Stimulated activated CD8-positive, alpha-beta memory T cell treated with anti-CD3 and anti-CD28 coated beads, Interleukin-12 subunit alpha, Interleukin-12 subunit beta, amount 100 ng/mL, for 1 hour (primary cell): Measurements from ENCODE around the gene DPH5.

Experiments
- DNase-seq: peaks from one replicate; pipeline ENCODE4 v3.0.0-alpha.2; 2020; ENCODE audit warnings: low read depth

The DPH5 gene

DNA sequence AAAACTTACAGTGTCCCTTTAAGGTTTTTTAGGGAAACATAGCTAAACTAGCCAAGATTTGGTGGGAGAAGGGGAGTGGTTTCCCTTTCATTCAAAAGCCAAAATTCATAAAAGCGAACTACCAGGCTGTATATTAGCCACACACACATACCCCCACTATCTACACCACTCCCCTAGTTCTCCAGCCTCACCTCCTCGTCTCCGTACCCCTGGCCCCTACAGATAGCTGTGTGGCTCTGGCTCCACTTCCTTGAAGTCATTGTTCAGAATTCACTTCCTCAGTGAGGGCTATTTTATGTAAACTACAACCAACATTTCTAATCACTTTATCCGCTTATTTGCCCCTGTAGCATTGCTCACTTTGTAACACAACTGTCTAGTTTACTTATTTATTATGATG lies 5.3 kb upstream of the DPH5 start:
- DNase-seq = no peak

DNA sequence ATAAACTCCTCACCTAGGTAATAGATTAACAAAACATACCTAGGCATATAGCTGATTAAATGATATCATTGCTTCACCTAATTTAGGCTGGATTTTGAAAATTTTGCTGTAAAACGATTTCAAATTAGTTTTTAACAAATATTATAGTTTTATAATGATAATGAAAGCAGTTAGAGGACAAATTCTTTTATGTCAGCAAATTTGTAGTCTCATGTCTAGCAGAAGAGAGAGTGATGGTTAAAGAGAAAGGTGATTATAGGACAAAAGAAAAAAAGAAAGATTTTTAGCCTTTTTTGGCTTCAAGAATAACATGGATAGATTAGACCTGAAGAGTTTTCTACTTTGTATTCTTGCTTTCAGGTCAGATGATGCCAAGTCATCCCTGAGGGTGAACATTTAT lies 3.6 kb upstream of the DPH5 start:
- DNase-seq = no peak

- DNase-seq = no peak
These were observed 2.9 kb upstream of the DPH5 start for GRCh38 chr1:101028466-101028865.

DNA sequence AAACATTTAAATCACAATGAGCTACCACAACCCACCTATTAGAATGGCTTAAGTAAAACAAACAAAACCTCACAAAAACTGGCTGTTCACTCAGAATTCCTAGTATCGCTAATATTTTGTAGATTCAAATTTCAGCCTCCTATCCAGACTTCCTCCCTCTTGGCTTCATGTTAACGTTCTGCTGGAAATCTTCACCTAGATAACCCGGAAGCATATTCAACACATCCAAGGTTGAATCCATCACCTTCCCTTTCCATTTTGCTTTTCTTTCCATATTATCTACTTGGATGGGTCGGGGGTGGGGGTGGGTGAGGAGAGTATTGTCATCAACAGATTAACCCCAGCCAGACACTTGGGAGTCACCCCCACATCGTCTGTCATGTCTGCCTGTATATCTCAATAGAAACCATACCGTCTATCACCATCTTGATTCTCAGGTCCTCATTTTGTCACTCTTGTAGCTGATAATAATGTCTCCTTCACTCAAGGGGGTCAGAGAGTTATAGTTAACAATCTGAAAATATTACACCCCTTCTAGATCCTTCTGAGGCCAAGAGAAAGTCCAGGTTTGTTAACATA lies 1.7 kb upstream of the DPH5 start:
- no peak for DNase-seq

DNA sequence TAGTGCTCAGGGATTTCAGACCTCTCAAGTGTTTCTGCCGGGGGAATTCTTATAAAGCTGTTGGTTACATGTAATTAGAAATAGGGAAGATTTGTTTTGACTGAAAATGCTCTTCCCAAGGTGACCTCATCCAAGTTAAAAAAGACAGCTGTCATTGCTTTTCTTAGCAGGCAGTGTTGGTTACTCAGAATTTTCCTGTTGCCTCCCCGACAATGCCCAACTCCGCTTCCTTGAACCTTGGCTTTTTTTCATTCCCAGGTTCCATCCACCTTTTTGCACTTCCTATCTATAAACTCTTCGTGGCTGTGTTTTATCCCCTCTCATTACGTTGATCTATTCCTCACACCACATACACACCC lies 825 bp upstream of the DPH5 start:
- DNase-seq = no peak

DNA sequence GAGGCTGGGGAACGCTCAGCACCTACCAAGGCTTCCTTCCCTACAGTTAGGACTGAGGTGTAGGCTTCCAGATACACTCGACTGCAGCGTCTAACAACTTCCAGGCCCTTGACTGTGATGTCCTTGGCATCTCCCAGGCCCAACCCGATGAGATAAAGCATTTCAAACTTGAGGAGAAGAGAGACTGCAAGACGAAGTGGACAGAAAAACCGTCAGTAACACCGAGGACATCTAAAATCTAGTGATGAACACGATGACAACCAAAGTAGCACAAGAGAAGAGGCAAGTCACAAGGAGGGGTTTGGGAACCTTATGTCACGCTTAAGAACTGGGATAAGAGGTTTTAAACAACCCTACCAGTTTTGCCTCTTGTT lies 314 bp downstream of the DPH5 start:
- no peak for DNase-seq

DNA sequence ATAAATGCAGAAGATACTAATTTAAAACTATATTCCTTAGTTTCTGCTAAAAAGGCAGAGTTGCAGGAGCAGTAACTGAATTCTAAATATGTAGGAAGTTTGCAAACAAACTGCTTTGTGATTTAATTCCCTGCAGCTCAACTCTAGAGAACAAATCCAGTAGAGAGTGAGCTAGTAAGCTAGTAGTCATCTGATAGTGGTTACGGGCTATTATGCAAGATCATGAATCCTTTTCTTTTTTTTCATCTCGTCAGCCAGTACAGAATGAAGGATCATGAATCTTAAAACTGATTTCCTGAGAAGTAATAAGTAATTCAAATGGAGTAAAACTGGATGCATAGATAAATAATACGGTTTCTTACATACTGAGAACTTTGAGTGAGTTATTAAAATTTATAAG lies 3.3 kb downstream of the DPH5 start:
- no peak for DNase-seq

- no peak for DNase-seq
These were observed 8.1 kb downstream of the DPH5 start for GRCh38 chr1:101017448-101017847.

DNA sequence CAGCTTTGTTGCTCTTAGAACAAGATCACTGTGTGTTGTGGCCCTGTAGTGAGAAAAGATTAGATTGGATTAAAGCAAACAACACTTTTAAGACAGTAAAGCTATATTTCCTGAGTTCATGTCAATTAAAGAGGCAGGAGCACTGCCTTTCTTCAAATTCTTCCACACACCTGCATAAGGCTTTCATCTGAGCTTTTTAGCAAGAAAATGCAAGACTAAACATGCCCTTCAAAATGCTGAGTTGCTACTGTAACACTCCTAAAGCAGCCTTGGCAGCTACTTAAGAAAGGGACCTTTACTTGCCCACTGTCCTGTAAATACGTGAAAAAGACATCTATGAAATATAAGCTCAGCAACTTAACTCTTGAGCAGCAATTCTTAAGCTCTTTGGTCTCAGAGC lies 11.8 kb downstream of the DPH5 start:
- DNase-seq = no peak

DNA sequence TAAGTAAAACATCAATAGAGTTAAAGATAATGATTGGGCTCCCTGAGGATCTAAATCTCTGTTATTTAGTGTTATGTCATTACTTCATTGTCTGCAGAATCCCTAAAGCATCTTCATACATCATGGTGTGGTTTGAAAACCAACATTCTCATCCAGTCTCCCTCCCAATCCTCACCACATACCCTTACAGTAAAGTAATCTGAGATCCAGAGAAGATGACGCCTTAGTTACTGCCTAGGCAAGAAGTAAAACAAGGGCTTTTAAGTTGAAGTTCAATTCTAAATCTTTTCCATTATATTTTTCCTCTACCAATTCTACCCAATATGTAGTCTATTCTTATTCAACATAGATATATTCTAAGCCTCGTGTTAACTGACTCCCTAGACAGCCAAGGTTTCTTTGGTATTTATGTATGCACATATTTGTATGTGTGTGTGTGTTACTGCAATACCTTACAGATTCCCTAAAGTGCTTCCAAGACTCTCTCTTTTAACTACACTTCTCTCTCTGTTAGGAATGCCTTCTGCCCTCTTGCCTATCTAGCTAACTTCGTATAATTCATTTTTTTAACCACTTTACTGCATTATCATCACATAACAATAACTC lies 17.3 kb downstream of the DPH5 start:
- DNase-seq = no peak

DNA sequence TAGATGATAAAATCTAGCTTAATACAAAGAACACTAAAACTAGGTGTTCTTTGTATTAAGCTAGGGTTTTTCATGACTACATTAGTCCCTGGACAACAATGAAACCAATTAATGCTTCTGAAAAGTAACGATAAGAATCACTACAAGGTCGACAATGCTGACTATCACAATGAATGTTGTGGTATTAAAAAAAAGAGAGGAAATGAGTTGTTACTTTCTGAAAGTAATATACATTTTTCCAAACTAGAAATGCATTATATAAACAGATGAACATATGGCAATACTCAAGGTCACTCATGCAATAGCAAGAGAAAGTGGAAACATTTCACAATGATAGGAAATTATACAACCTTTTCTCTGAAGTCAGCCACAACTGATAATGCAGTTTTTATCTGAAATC lies 19.0 kb downstream of the DPH5 start:
- DNase-seq = no peak

DNA sequence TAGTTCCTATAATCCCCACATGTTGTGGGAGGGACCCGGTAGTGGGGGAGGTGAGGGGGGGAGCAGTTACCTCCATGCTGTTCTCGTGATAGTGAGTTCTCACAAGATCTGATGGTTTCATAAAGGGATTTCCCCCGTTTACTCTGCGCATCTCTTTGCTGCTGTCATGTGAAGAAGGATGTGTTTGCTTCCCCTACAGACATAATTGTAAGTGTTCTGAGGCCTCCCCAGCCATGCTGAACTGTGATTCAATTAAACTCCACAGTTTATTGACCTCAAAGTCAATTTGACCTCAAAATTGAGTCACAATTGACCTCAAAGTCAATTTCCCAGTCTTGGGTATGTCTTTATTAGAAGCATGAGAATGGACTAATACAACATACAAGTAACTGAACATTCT lies 19.7 kb downstream of the DPH5 start:
- DNase-seq = no peak

DNA sequence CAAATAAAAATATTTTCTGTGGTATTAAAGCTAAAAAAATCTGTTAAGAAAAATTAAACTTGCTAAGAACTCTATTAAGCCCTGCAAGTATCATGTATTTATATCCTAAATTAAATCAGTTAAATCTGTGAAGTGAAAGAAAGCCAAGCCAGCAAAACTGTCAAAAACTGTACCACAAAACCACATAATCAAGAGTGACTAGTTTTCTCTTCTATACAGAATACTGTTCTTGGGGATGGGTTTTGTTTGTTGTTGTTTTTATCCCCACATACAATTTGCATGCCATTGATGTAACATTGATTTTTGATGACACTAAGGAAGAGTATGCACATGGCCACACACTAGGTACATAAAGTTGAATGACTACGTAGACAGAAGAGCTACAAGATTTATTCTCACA lies 20.4 kb downstream of the DPH5 start:
- DNase-seq = no peak

DNA sequence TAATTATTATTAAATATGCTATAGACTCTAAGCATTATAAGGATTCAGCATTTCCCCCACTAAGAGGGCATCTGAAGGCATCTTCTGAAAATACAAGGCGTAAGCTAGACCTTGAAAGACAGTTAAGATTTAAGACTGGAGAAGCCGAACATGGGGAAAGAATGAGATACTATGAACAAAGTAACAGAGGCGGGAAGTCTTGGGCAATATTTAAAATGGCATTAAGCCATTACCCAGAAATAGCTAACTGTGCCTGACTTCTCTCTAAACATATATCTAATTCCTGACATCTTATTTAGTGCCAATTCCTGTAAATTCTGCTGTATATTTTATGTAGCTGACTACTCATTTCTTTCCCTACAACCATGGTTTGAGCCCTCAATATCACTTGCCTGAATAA lies 20.9 kb downstream of the DPH5 start:
- DNase-seq = no peak

DNA sequence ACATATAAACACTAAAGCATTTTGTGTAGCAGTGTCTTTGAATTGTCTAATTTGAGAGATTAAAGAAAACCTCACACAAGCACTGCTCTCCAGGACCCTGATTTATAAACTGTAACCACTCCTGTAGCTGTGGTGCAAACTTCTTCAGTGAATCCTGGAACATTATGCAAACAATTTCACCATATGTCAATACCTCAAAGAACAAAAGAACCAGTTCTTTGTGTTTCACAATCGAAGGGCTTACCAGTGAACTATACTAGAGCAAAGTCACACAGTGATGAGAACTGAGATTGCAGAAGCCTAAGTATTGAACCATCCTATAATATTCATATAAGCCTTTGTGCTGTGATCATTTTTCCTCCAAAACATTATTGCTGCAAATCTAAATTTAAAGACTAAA lies 21.5 kb downstream of the DPH5 start:
- no peak for DNase-seq

DNA sequence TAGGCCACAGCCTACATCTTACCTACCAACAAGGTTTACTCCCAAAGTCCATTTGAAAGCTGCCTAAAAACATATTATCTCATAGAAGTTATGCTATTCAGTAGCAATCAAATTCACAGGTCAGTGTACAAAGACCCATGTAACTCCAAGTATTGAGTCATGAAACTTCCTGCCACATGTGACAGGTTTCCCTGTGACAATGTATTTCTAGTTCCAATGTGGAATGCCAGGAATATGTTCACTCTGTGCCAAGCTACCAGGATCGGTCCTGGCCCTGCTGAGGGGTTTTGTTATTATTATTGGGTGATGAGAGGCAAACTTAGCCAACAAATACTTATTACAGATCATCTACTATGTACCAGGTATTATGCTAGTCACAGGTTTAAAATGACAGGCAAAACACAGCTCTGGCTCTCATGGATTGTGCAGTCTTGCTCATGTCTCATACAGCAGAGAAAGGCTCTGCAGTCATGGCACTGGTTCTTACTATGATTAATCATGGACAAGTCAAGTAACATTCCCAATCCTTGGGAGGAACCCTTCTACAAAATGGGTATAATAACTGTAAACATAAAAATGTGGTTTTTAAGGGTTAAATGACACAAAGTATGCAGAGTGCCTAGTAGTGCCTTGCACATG lies 22.5 kb downstream of the DPH5 start:
- DNase-seq = no peak

DNA sequence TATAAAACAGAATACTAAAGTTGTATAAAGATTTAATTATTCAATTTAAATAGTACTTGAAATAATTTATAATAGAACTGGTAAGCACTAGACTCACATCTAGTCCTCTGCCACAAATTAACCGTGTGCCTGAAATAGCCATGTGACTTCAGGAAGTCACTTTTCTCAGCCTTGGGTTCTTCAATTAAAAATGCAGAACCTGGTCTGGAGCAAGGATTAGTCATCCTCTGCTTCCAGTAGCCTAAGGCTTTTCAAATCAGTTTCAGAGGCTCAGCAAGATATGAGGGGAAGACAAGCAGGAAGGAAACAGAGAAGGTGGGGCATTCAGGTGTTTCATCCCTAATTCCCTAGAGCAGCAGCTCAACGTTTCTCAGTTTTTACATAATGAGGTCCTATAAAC lies 23.0 kb downstream of the DPH5 start:
- DNase-seq = no peak

- no peak for DNase-seq
These were observed 25.3 kb downstream of the DPH5 start for GRCh38 chr1:101000131-101000873.

DNA sequence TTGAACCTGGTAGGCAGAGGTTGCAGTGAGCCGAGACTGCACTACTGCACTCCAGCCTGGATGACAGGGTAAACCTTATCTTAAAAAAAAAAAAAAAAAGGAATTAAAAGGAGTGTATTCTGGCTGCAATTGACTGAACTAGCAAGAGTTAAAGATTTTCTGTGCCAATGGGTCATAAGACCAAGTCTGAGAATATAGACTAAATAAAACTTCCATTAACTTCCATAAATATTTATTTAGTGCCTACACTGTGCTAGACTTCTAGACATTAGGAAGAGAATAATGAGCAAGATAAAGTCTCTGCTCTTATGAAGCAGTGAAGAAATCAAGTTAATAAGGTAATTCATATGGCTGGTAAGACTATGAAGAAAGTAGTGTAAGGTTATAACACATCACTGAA lies 27.2 kb downstream of the DPH5 start:
- no peak for DNase-seq

DNA sequence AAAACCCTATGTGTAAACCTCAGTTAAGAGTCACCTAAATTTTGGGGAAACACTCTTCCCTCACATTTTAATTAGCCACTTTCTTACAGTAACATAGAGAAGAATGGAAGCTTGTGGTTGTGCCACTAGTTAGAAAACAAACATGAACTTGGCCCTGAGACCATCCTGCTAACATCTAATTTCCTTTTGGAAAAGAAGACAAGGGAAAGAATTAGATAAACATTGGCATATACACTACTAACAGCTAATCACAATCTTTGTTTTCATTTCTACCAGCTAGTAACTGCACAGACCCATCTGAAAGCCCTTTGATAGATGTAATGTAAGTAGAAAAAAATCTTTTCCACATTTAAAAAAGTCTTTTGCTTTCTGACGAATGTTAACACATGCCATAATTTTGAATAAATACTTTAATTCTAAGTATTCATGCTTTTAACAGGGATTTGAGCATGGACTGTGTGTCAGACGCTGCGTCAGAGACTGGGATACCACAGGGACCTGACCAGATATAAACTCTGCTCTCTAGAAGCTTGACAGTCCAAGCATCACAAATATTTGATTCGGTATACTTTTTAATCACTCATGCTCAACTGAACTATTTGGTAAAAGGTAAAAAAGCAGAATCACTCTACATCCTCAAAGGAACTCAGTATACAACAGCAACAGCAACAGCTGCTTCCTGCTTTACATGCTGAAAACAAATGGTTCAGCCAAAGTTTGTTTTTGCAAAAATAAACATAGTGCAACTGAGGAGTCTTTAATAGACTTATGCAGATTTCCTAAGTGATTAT lies 30.2 kb downstream of the DPH5 start:
- no peak for DNase-seq

- no peak for DNase-seq
These were observed 36.1 kb downstream of the DPH5 start for GRCh38 chr1:100989306-100990077.

- no peak for DNase-seq
These were observed 37.5 kb downstream of the DPH5 start for GRCh38 chr1:100988121-100988520.
